ENCODE measurements around the gene MYOM1.
"Not testable (repeated sequence)": the region's sequence is repeated elsewhere in the genome, so short reads cannot be mapped to it uniquely, and the experiment has no call there.

Gene MYOM1

DNA sequence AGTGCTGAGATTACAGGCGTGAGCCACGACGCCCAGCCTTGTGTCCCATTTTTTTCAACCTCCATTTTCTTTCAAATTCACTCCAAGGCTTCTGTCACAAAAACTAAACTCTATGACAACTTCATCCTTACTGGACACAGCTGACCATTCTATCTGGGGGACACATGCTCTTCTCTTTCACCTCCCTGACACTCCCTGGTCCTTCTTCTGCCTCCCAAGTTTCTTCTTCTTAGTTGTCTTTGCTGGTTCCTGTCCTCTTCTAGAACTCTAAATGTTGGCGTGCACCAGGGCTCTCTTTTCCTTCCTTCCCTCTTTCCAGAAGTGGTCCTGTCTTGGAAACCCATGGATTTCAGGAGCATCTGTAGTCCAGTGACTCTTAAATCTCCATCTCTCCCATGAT, 166.7 kb downstream of the MYOM1 start:
- Histone ChIP-seq H4K12ac (ENCODE audit: low read depth, low read length) (no peak overlapping the region), H3K79me2 (ENCODE audit: control insufficient read depth, insufficient read depth, low read length, poor library complexity) (no peaks in the 10 kb centered on the region), H2BK12ac (ENCODE audit: low read length) (no peak overlapping the region), H3K36me3 (ENCODE audit: control insufficient read depth in 1 of 2, insufficient read depth in 2 of 2, low read length in 2 of 2) (no peaks in the 10 kb centered on the region), H3K79me1 (ENCODE audit: low read length) (no peaks in the 10 kb centered on the region), H2AFZ (ENCODE audit: insufficient read depth, low read length, poor library complexity) (no peak overlapping the region), H3K4me2 (ENCODE audit: low read length) (no peak overlapping the region), H3K9ac (ENCODE audit: low read length) (no peak overlapping the region), H2BK120ac (ENCODE audit: insufficient read depth, low read length, poor library complexity) (no peak overlapping the region), H3K4me3 (ENCODE audit: low read depth, low read length) (no peak overlapping the region), H3K9me3 (ENCODE audit: insufficient read depth, low read depth, low read length) (no peaks in the 10 kb centered on the region), H3K23ac (ENCODE audit: low read length) (no peak overlapping the region), H3K27ac (ENCODE audit: low read depth, low read length) (no peak overlapping the region), H3K4ac (ENCODE audit: low read depth, low read length) (no peak overlapping the region), H3K18ac (ENCODE audit: low read length) (no peak overlapping the region), H2BK5ac (ENCODE audit: low read depth, low read length, poor library complexity) (no peak overlapping the region), H3K14ac (ENCODE audit: low read length) (no peak overlapping the region), H4K91ac (ENCODE audit: low read depth, low read length) (no peak overlapping the region), H3K4me1 (ENCODE audit: control insufficient read depth in 1 of 2, insufficient read depth in 2 of 2, low read length in 2 of 2) (peaks cover 2% of the 10 kb centered on the region in 2 experiments), H4K8ac (ENCODE audit: low read depth, low read length) (no peak overlapping the region), H3K27me3 (ENCODE audit: insufficient read depth, low read length) (no peaks in the 10 kb centered on the region), H2AK5ac (ENCODE audit: low read length) (no peak overlapping the region)
- WGBS (ENCODE audit: extremely low coverage, insufficient coverage, insufficient read length) = no CpG with 5 or more reads among the region's 4 CpGs
- DNase-seq = no peak

DNA sequence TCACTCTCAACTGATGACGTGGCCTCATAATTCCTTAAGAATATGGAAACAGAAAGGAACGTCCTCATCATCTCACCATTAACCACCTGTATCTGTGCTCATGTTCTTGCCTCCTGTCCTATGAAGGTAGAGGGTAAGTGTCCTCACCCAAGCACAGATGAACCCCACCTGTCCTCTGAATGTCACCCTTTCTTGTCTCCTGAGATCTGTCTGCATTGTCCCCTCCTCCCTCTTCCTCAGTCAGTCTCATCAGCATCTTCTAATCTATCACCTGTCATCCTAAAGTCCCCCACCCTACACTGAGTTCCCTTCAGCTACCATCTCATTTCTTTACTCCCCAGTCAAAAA, 167.4 kb downstream of the MYOM1 start:
- H3K27me3 ChIP-seq (ENCODE audit: insufficient read depth, low read length) = no peaks in the 10 kb centered on the region
- no peak overlapping the region for H3K4me3 ChIP-seq (ENCODE audit: low read depth, low read length)
- H3K9ac ChIP-seq (ENCODE audit: low read length) = no peak overlapping the region
- no peak overlapping the region for H2AFZ ChIP-seq (ENCODE audit: insufficient read depth, low read length, poor library complexity)
- H3K14ac ChIP-seq (ENCODE audit: low read length) = no peak overlapping the region
- no peaks in the 10 kb centered on the region for H3K79me1 ChIP-seq (ENCODE audit: low read length)
- H3K79me2 ChIP-seq (ENCODE audit: control insufficient read depth, insufficient read depth, low read length, poor library complexity) = no peaks in the 10 kb centered on the region
- H3K9me3 ChIP-seq (ENCODE audit: insufficient read depth, low read depth, low read length) = no peaks in the 10 kb centered on the region
- no peak overlapping the region for H3K27ac ChIP-seq (ENCODE audit: low read depth, low read length)
- no peak overlapping the region for H3K4ac ChIP-seq (ENCODE audit: low read depth, low read length)
- no peak overlapping the region for H3K4me2 ChIP-seq (ENCODE audit: low read length)
- H4K8ac ChIP-seq (ENCODE audit: low read depth, low read length) = no peak overlapping the region
- H2AK5ac ChIP-seq (ENCODE audit: low read length) = no peak overlapping the region
- H4K91ac ChIP-seq (ENCODE audit: low read depth, low read length) = no peak overlapping the region
- no peak overlapping the region for H2BK5ac ChIP-seq (ENCODE audit: low read depth, low read length, poor library complexity)
- no peak for DNase-seq
- no peak overlapping the region for H3K18ac ChIP-seq (ENCODE audit: low read length)
- no CpG with 5 or more reads among the region's 2 CpGs for WGBS (ENCODE audit: extremely low coverage, insufficient coverage, insufficient read length)
- no peak overlapping the region for H2BK120ac ChIP-seq (ENCODE audit: insufficient read depth, low read length, poor library complexity)
- no peak overlapping the region for H4K12ac ChIP-seq (ENCODE audit: low read depth, low read length)
- H3K36me3 ChIP-seq (ENCODE audit: control insufficient read depth in 1 of 2, insufficient read depth in 2 of 2, low read length in 2 of 2) = no peaks in the 10 kb centered on the region
- H3K4me1 ChIP-seq (ENCODE audit: control insufficient read depth in 1 of 2, insufficient read depth in 2 of 2, low read length in 2 of 2) = peaks cover 2% of the 10 kb centered on the region in 2 experiments
- H3K23ac ChIP-seq (ENCODE audit: low read length) = no peak overlapping the region
- H2BK12ac ChIP-seq (ENCODE audit: low read length) = no peak overlapping the region

DNA sequence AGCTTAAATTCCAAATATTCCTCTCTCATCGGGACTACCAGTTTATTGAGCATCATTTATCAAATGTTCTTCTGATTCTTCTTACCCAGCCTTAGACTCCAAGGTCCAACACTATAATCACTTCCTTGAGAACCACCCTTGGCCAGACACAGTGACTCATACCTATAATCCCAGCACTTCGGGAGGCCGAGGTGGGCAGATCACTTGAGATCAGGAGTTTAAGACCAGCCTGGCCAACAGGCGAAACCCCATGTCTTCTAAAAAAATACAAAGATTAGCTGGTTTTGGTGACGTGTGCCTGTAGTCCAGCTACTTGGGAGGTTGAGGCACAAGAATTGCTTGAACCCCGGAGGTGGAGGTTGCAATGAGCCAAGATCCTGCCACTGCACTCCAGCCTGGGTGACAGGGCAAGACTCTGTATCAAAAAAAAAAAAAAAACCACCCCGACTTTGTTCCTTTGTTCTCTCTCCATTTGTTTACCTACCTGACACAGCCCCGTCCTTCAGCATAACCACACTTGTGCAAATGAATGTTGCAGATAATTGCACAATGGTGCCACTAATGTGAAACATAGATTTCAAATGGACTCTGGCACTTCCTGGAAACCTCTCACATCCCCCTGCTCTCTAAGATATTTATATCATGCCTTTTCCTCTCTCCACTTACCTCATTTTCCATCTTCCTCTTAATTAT, 167.9 kb downstream of the MYOM1 start:
- no CpG with 5 or more reads among the region's 8 CpGs for WGBS (ENCODE audit: extremely low coverage, insufficient coverage, insufficient read length)
- no peak overlapping the region for H3K4ac ChIP-seq (ENCODE audit: low read depth, low read length)
- no peaks in the 10 kb centered on the region for H3K79me2 ChIP-seq (ENCODE audit: control insufficient read depth, insufficient read depth, low read length, poor library complexity)

DNA sequence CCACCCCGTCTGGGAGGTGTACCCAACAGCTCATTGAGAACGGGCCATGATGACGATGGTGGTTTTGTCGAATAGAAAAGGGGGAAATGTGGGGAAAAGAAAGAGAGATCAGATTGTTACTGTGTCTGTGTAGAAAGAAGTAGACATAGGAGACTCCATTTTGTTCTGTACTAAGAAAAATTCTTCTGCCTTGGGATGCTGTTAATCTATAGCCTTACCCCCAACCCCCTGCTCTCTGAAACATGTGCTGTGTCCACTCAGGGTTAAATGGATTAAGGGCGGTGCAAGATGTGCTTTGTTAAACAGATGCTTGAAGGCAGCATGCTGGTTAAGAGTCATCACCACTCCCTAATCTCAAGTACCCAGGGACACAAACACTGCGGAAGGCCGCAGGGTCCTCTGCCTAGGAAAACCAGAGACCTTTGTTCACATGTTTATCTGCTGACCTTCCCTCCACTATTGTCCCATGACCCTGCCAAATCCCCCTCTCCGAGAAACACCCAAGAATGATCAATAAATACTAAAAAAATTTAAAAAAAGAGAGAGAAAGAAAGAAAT, 169.8 kb downstream of the MYOM1 start:
- not testable (repeated sequence) for H3K79me2 ChIP-seq (ENCODE audit: control insufficient read depth, insufficient read depth, low read length, poor library complexity); H3K4ac ChIP-seq (ENCODE audit: low read depth, low read length); H3K23ac ChIP-seq (ENCODE audit: low read length); H2AK5ac ChIP-seq (ENCODE audit: low read length); DNase-seq; H3K9ac ChIP-seq (ENCODE audit: low read length); H3K27me3 ChIP-seq (ENCODE audit: insufficient read depth, low read length); H3K4me2 ChIP-seq (ENCODE audit: low read length); H4K12ac ChIP-seq (ENCODE audit: low read depth, low read length); H3K79me1 ChIP-seq (ENCODE audit: low read length); H3K18ac ChIP-seq (ENCODE audit: low read length); H2AFZ ChIP-seq (ENCODE audit: insufficient read depth, low read length, poor library complexity); H2BK12ac ChIP-seq (ENCODE audit: low read length); H3K9me3 ChIP-seq (ENCODE audit: insufficient read depth, low read depth, low read length); H2BK120ac ChIP-seq (ENCODE audit: insufficient read depth, low read length, poor library complexity); H3K4me3 ChIP-seq (ENCODE audit: low read depth, low read length); H4K91ac ChIP-seq (ENCODE audit: low read depth, low read length); H3K27ac ChIP-seq (ENCODE audit: low read depth, low read length); H3K36me3 ChIP-seq (ENCODE audit: control insufficient read depth in 1 of 2, insufficient read depth in 2 of 2, low read length in 2 of 2); H3K4me1 ChIP-seq (ENCODE audit: control insufficient read depth in 1 of 2, insufficient read depth in 2 of 2, low read length in 2 of 2); H2BK5ac ChIP-seq (ENCODE audit: low read depth, low read length, poor library complexity); H3K14ac ChIP-seq (ENCODE audit: low read length); H4K8ac ChIP-seq (ENCODE audit: low read depth, low read length)
- WGBS (ENCODE audit: extremely low coverage, insufficient coverage, insufficient read length) = no CpG with 5 or more reads among the region's 8 CpGs

More for the DNA sequence above, 167.9 kb downstream of the MYOM1 start:
- Histone ChIP-seq H3K27ac (ENCODE audit: low read depth, low read length) (no peak overlapping the region), H2BK120ac (ENCODE audit: insufficient read depth, low read length, poor library complexity) (no peak overlapping the region), H3K9me3 (ENCODE audit: insufficient read depth, low read depth, low read length) (no peaks in the 10 kb centered on the region), H4K91ac (ENCODE audit: low read depth, low read length) (no peak overlapping the region), H3K4me3 (ENCODE audit: low read depth, low read length) (no peak overlapping the region), H3K18ac (ENCODE audit: low read length) (no peak overlapping the region), H4K8ac (ENCODE audit: low read depth, low read length) (no peak overlapping the region), H2AFZ (ENCODE audit: insufficient read depth, low read length, poor library complexity) (no peak overlapping the region), H3K23ac (ENCODE audit: low read length) (no peak overlapping the region), H3K79me1 (ENCODE audit: low read length) (no peaks in the 10 kb centered on the region), H2AK5ac (ENCODE audit: low read length) (no peak overlapping the region), H3K4me1 (ENCODE audit: control insufficient read depth in 1 of 2, insufficient read depth in 2 of 2, low read length in 2 of 2) (peaks cover 2% of the 10 kb centered on the region in 2 experiments), H4K12ac (ENCODE audit: low read depth, low read length) (no peak overlapping the region), H3K14ac (ENCODE audit: low read length) (no peak overlapping the region), H3K9ac (ENCODE audit: low read length) (no peak overlapping the region), H3K27me3 (ENCODE audit: insufficient read depth, low read length) (no peaks in the 10 kb centered on the region), H3K4me2 (ENCODE audit: low read length) (no peak overlapping the region), H2BK12ac (ENCODE audit: low read length) (no peak overlapping the region), H2BK5ac (ENCODE audit: low read depth, low read length, poor library complexity) (no peak overlapping the region), H3K36me3 (ENCODE audit: control insufficient read depth in 1 of 2, insufficient read depth in 2 of 2, low read length in 2 of 2) (no peaks in the 10 kb centered on the region)
- DNase-seq = no peak
